Loucy (cell line): ENCODE data around the gene EDN1.

ENCODE experiments used
- H2AFZ ChIP-seq: fragments of 200-600 bp; sonication (generic); 2 replicates; pipeline ENCODE4 v1.6.0; 2016; ENCODE audit warnings: antibody characterized with exemption, mild to moderate bottlenecking, low read length, moderate library complexity
- H3F3A ChIP-seq: fragments of 200-600 bp; 2 replicates; pipeline ENCODE4 v1.6.0; 2016; ENCODE audit warnings: antibody characterized with exemption, low read depth, mild to moderate bottlenecking
- H3K27me3 ChIP-seq: fragments of 200-600 bp; sonication (generic); 2 replicates; pipeline ENCODE4 v1.6.1; 2014; ENCODE audit warnings: low read length, mild to moderate bottlenecking; ENCODE audit not compliant: insufficient read depth, poor library complexity, severe bottlenecking
- H3K36me3 ChIP-seq: fragments of 200-600 bp; sonication (generic); 2 replicates; pipeline ENCODE4 v1.6.1; 2016; ENCODE audit warnings: low read length; ENCODE audit not compliant: insufficient read depth
- H3K4me1 ChIP-seq: fragments of 200-600 bp; sonication (generic); 2 replicates; pipeline ENCODE4 v1.5.1; 2014; ENCODE audit warnings: low read length, mild to moderate bottlenecking; ENCODE audit not compliant: insufficient read depth, poor library complexity, severe bottlenecking
- H3K4me2 ChIP-seq: fragments of 200-600 bp; sonication (generic); 2 replicates; pipeline ENCODE4 v1.6.0; 2014; ENCODE audit warnings: antibody characterized with exemption, low read length, low read depth, mild to moderate bottlenecking; ENCODE audit not compliant: poor library complexity, severe bottlenecking
- H3K4me3 ChIP-seq: fragments of 200-600 bp; sonication (generic); 2 replicates; pipeline ENCODE4 v1.5.1; 2014; ENCODE audit warnings: low read length, mild to moderate bottlenecking, mixed read lengths; ENCODE audit not compliant: poor library complexity, severe bottlenecking
- H3K79me2 ChIP-seq: fragments of 200-600 bp; sonication (generic); 2 replicates; pipeline ENCODE4 v1.6.1; 2014; ENCODE audit warnings: low read length; ENCODE audit not compliant: insufficient read depth
- H3K9ac ChIP-seq: fragments of 200-600 bp; sonication (generic); 2 replicates; pipeline ENCODE4 v1.6.0; 2014; ENCODE audit warnings: mild to moderate bottlenecking, low read depth, low read length, moderate library complexity; ENCODE audit not compliant: poor library complexity, severe bottlenecking
- H3K9me2 ChIP-seq: fragments of 200-600 bp; sonication (generic); replicated peaks from 2 replicates; pipeline ENCODE4 v1.6.1; 2016; ENCODE audit warnings: low read depth, low read length, mixed read lengths
- H3K9me3 ChIP-seq: fragments of 200-600 bp; sonication (generic); 2 replicates; pipeline ENCODE4 v1.6.1; 2014; ENCODE audit warnings: mild to moderate bottlenecking, antibody characterized with exemption, low read length, low read depth; ENCODE audit not compliant: insufficient read depth
- H4K20me1 ChIP-seq: fragments of 200-600 bp; sonication (generic); 2 replicates; pipeline ENCODE4 v1.6.0; 2014; ENCODE audit warnings: antibody characterized with exemption, low read length, mild to moderate bottlenecking; ENCODE audit not compliant: insufficient read depth, poor library complexity, severe bottlenecking
- CTCF ChIP-seq: fragments of 200-600 bp; sonication (generic); conservative IDR thresholded peaks from 2 replicates; pipeline ENCODE4 v1.5.1; 2014; ENCODE audit warnings: mild to moderate bottlenecking, antibody characterized with exemption, low read length
- EZH2phosphoT487 ChIP-seq: fragments of 200-600 bp; IDR thresholded peaks from 2 replicates; pipeline ENCODE4 v1.6.1; 2018; ENCODE audit warnings: antibody characterized with exemption, mild to moderate bottlenecking, moderate library complexity, borderline replicate concordance

EDN1 gene

DNA sequence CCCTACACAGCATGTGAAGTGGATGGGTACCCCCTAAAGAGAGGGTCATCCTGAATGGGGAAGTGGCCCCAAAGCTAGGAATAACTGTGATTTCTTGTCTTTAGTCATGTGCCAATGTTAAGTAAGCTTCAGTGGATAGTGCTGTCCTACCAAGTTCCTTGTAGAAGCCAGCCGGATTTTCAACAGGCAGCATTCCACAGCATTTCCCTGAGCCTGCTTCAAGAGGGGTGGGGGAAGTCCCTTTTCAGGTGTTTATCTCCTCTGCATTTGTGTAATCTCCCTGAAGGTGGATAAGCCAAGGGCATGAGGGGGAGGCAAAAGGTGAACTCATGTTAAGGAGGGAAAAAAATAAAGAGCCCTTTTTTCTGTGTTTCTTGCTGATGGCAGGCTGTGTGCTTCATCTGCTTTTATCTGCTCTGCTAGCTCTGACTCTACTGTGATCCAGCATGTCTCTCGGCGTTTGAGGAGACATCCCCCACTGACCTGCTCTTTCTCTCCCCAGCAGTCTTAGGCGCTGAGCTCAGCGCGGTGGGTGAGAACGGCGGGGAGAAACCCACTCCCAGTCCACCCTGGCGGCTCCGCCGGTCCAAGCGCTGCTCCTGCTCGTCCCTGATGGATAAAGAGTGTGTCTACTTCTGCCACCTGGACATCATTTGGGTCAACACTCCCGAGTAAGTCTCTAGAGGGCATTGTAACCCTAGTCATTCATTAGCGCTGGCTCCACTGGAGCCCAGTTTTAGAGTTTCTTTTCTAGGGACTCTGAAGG lies 1.9 kb downstream of the EDN1 start:
- no peaks in the 10 kb centered on the region for H3K36me3 ChIP-seq
- H3K4me2 ChIP-seq = no peak overlapping the region
- no peaks in the 10 kb centered on the region for H3F3A ChIP-seq
- H2AFZ ChIP-seq = no peak overlapping the region
- H3K4me1 ChIP-seq = peaks cover 6% of the 10 kb centered on the region
- TF ChIP-seq EZH2phosphoT487 (no peak), CTCF (peak; percentile 43)
- H4K20me1 ChIP-seq = no peaks in the 10 kb centered on the region
- no peak overlapping the region for H3K4me3 ChIP-seq
- no peaks in the 10 kb centered on the region for H3K9me3 ChIP-seq
- no peaks in the 10 kb centered on the region for H3K9me2 ChIP-seq
- H3K27me3 ChIP-seq = peaks cover 15% of the 10 kb centered on the region
- H3K9ac ChIP-seq = no peak overlapping the region
- no peaks in the 10 kb centered on the region for H3K79me2 ChIP-seq

DNA sequence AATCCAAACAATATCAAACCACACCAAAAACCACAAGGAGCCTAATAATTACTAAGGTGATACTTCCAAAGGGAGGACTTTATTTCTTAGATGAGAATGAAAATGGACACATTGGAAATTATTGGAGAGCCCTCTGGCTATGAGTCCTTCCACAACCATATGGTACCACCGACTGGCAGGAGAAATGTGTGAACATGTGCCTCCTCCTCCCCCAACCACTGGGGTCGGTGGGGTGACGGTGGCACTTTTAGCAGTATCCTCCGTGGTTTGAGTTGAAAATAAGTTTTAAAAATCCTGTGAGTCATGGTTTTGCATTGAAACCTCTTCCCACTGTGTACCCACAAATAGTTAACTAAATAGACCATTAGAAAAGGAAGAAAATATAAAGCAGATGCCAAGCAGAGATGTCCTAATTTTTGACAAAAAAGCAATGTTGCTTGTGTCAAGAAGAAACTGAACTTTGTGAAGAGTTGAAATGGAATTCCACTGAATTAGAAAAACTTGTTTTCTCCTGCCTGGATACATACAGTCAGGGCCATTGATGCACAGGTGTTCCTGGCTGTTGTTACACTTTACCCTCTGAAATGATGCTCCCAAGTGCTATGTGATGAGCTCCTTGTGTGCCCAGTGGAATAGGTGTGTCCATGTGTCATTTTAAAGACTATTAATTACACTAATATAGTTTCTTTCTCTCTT lies 3.2 kb downstream of the EDN1 start:
- TF ChIP-seq CTCF = no peak
- TF ChIP-seq EZH2phosphoT487 = no peak
- H3K79me2 ChIP-seq = no peaks in the 10 kb centered on the region
- H3K27me3 ChIP-seq = peaks cover 15% of the 10 kb centered on the region
- H3K9me2 ChIP-seq = no peaks in the 10 kb centered on the region
- H3K4me2 ChIP-seq = no peak overlapping the region
- no peaks in the 10 kb centered on the region for H3F3A ChIP-seq
- H4K20me1 ChIP-seq = no peaks in the 10 kb centered on the region
- no peak overlapping the region for H3K4me3 ChIP-seq
- H3K36me3 ChIP-seq = no peaks in the 10 kb centered on the region
- H3K4me1 ChIP-seq = peaks cover 6% of the 10 kb centered on the region
- H3K9me3 ChIP-seq = no peaks in the 10 kb centered on the region
- no peak overlapping the region for H3K9ac ChIP-seq
- H2AFZ ChIP-seq = no peak overlapping the region

GRCh38 chr6:12293931-12294807 lies 4.0 kb downstream of the EDN1 start:
- Histone ChIP-seq H3K9me2 (no peaks in the 10 kb centered on the region), H3K9me3 (no peaks in the 10 kb centered on the region), H3K79me2 (no peaks in the 10 kb centered on the region), H3K4me2 (no peak overlapping the region), H3K4me3 (no peak overlapping the region), H3F3A (no peaks in the 10 kb centered on the region), H3K36me3 (no peaks in the 10 kb centered on the region), H2AFZ (no peak overlapping the region), H4K20me1 (no peaks in the 10 kb centered on the region), H3K4me1 (peaks cover 6% of the 10 kb centered on the region), H3K27me3 (peaks cover 15% of the 10 kb centered on the region), H3K9ac (no peak overlapping the region)
- TF ChIP-seq CTCF (no peak), EZH2phosphoT487 (no peak)
